ENCODE results near the gene MTA1. TPM values are rescaled to one million over a fixed set of nuclear protein-coding genes. Genes with fewer than 3 reads are reported as not detected.

MTA1 gene
- total RNA-seq, 1 donor from 2014 or later = 192 TPM

- peaks cover 27% of the 10 kb centered on the region for H3K36me3 ChIP-seq
- peaks cover 16% of the 10 kb centered on the region for H3K9me3 ChIP-seq (replicated peaks)
- TF ChIP-seq, protein P1, sequence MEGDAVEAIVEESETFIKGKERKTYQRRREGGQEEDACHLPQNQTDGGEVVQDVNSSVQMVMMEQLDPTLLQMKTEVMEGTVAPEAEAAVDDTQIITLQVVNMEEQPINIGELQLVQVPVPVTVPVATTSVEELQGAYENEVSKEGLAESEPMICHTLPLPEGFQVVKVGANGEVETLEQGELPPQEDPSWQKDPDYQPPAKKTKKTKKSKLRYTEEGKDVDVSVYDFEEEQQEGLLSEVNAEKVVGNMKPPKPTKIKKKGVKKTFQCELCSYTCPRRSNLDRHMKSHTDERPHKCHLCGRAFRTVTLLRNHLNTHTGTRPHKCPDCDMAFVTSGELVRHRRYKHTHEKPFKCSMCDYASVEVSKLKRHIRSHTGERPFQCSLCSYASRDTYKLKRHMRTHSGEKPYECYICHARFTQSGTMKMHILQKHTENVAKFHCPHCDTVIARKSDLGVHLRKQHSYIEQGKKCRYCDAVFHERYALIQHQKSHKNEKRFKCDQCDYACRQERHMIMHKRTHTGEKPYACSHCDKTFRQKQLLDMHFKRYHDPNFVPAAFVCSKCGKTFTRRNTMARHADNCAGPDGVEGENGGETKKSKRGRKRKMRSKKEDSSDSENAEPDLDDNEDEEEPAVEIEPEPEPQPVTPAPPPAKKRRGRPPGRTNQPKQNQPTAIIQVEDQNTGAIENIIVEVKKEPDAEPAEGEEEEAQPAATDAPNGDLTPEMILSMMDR (IDR thresholded peaks at IDR 0.05; ENCODE audit: borderline replicate concordance) = peak; percentile 48
- DNase-seq = peak; percentile 93
- peaks cover 30% of the 10 kb centered on the region for H3K4me1 ChIP-seq
- H3K4me3 ChIP-seq = peak within 1 kb of the TSS; percentile 96
- intact Hi-C loops (cut with micrococcal nuclease) = no loop called here
- peak within 1 kb of the TSS; percentile 97 for H3K27ac ChIP-seq (replicated peaks)
- H3K27me3 ChIP-seq (ENCODE audit: low read depth) = no peaks in the 10 kb centered on the region
These were observed 21.4 kb upstream of the MTA1 start, which contains the start of gene TEX22 for GRCh38 chr14:105398044-105398725. Gene TEX22 (plus strand): TSS chr14:105398538. CDS start chr14:105399341, 803 bp downstream.

DNA sequence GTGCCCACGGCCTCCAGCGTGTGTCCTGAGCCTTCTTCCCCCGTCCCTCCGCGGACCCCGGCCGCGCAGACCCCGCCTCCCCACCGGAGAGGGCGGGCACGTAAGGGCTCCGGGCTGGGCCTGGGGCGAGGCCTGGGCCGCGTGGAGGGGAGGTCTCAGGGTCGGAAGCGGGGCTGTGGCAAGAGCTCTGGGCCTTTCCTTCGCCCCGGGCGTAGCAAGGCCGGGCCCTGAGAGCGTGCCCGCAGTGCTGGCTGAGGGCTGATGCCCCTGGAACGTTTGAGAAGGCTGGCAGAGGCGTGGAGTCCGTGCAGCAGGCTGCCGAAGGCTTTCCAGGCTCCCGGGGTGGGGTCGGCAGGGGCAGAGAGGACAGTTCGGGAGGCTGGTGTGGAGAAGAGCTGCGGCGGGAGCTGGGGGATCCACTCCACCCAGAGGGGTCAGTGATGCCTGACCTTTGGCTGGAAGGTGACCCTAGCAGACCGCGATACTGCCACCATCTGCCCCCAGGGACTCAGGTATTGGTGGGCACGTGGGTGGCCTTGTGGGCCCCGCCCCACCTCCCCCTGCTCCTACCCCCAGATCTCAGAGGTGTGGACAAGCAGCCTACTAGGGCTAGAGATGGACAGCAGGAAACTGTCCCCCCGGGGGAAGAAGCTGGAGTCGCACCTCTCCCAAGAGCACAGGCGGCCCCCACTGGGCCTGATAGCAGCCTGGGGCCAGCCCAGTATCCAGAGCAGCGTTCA is 20.7 kb upstream of the MTA1 start:
- H3K27ac ChIP-seq (replicated peaks) = peak overlapping the region; percentile 97
- intact Hi-C loops (cut with micrococcal nuclease) = no loop called here
- peaks cover 27% of the 10 kb centered on the region for H3K36me3 ChIP-seq
- no peak for DNase-seq
- peak overlapping the region; percentile 96 for H3K4me3 ChIP-seq
- peaks cover 23% of the 10 kb centered on the region for H3K9me3 ChIP-seq (replicated peaks)
- peaks cover 30% of the 10 kb centered on the region for H3K4me1 ChIP-seq
- H3K27me3 ChIP-seq (ENCODE audit: low read depth) = no peaks in the 10 kb centered on the region
- TF ChIP-seq, protein P1 (IDR thresholded peaks at IDR 0.05; ENCODE audit: borderline replicate concordance) = no peak

DNA sequence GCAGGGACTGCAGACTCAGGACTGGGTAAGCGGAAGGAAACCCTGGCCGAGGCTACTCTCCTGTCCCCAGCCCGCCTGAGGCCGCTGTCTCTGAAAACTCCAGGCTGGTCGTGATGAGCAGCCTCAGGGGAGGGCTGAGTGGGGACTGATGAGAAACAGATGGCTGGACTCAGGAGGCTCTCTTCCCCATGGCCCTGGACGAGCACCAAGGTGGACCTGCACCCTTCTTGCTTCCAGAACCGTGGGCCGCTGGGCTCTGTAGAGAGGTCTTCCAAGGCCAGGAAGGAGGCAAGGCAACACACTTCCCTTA is 20.2 kb upstream of the MTA1 start:
- peaks cover 24% of the 10 kb centered on the region for H3K36me3 ChIP-seq
- TF ChIP-seq, protein P1 (IDR thresholded peaks at IDR 0.05; ENCODE audit: borderline replicate concordance) = no peak
- H3K27ac ChIP-seq (replicated peaks) = peak overlapping the region; percentile 97
- H3K4me3 ChIP-seq = peak overlapping the region; percentile 96
- intact Hi-C loops (cut with micrococcal nuclease) = no loop called here
- peaks cover 28% of the 10 kb centered on the region for H3K9me3 ChIP-seq (replicated peaks)
- H3K27me3 ChIP-seq (ENCODE audit: low read depth) = no peaks in the 10 kb centered on the region
- peaks cover 30% of the 10 kb centered on the region for H3K4me1 ChIP-seq
- no peak for DNase-seq

GRCh38 chr14:105400016-105400415 is 19.6 kb upstream of the MTA1 start:
- H3K36me3 ChIP-seq = peaks cover 18% of the 10 kb centered on the region
- no peaks in the 10 kb centered on the region for H3K27me3 ChIP-seq (ENCODE audit: low read depth)
- intact Hi-C loops (cut with micrococcal nuclease) = no loop called here
- TF ChIP-seq, protein P1 (IDR thresholded peaks at IDR 0.05; ENCODE audit: borderline replicate concordance) = no peak
- DNase-seq = no peak
- H3K4me1 ChIP-seq = peaks cover 30% of the 10 kb centered on the region
- peak overlapping the region; percentile 96 for H3K4me3 ChIP-seq
- peaks cover 33% of the 10 kb centered on the region for H3K9me3 ChIP-seq (replicated peaks)
- H3K27ac ChIP-seq (replicated peaks) = peak overlapping the region; percentile 97

GRCh38 chr14:105401699-105402098 is 17.9 kb upstream of the MTA1 start:
- TF ChIP-seq, protein P1 (IDR thresholded peaks at IDR 0.05; ENCODE audit: borderline replicate concordance) = no peak

More at GRCh38 chr14:105401699-105402098, 17.9 kb upstream of the MTA1 start:
- Histone ChIP-seq H3K9me3 (replicated peaks) (peaks cover 37% of the 10 kb centered on the region), H3K27me3 (ENCODE audit: low read depth) (no peaks in the 10 kb centered on the region), H3K36me3 (peaks cover 18% of the 10 kb centered on the region), H3K4me3 (no peak overlapping the region), H3K4me1 (peaks cover 30% of the 10 kb centered on the region), H3K27ac (replicated peaks) (no peak overlapping the region)
- DNase-seq = no peak
- intact Hi-C loops (cut with micrococcal nuclease) = no loop called here

Measured in left ventricle myocardium inferior (tissue), 1 donor.